NCI-H2029 treated with DMSO at 0.1 percent for 48 hours (cell line): ENCODE measurements around the gene GJC3.
"Not testable (repeated sequence)": the region's sequence is repeated elsewhere in the genome, so short reads cannot be mapped to it uniquely, and the experiment has no call there.

Experiments
- DNase-seq: peaks from one replicate; lab custom pipeline; 2025; lab: John Stamatoyannopoulos, UW

The GJC3 gene

GRCh38 chr7:99929730-99930053, 272 bp upstream of the GJC3 start:
- DNase-seq = no peak

GRCh38 chr7:99928188-99928587, 1.2 kb downstream of the GJC3 start:
- DNase-seq = no peak

GRCh38 chr7:99927536-99927935, 1.9 kb downstream of the GJC3 start:
- DNase-seq = no peak

GRCh38 chr7:99926321-99926720, 3.1 kb downstream of the GJC3 start:
- no peak for DNase-seq

GRCh38 chr7:99923200-99923599, 6.2 kb downstream of the GJC3 start:
- no peak for DNase-seq

GRCh38 chr7:99920149-99920548, 9.3 kb downstream of the GJC3 start:
- DNase-seq = no peak

- no peak for DNase-seq
Observed at GRCh38 chr7:99919814-99920112, 9.7 kb downstream of the GJC3 start.

- peak; percentile 77 for DNase-seq
Observed at GRCh38 chr7:99918959-99919813, 10.2 kb downstream of the GJC3 start, which contains the start of gene TRIM4. Gene TRIM4, minus strand, starts transcription at chr7:99919530. Its CDS starts 129 bp downstream, at chr7:99919401.

GRCh38 chr7:99910976-99911375, 18.4 kb downstream of the GJC3 start:
- DNase-seq = no peak

GRCh38 chr7:99901581-99901980, 27.8 kb downstream of the GJC3 start:
- DNase-seq = no peak

GRCh38 chr7:99899830-99900519, 29.4 kb downstream of the GJC3 start:
- DNase-seq = no peak

GRCh38 chr7:99898836-99899235, 30.6 kb downstream of the GJC3 start:
- DNase-seq = no peak

GRCh38 chr7:99898023-99898357, 31.4 kb downstream of the GJC3 start:
- no peak for DNase-seq

- no peak for DNase-seq
Observed at GRCh38 chr7:99897322-99898022, 31.9 kb downstream of the GJC3 start.

- no peak for DNase-seq
Observed at GRCh38 chr7:99894738-99895137, 34.7 kb downstream of the GJC3 start.

GRCh38 chr7:99893280-99893679, 36.1 kb downstream of the GJC3 start:
- DNase-seq = no peak

- DNase-seq = not testable (repeated sequence)
Observed at GRCh38 chr7:99890348-99890747, 39.1 kb downstream of the GJC3 start.

GRCh38 chr7:99888366-99888765, 41.1 kb downstream of the GJC3 start:
- DNase-seq = not testable (repeated sequence)

GRCh38 chr7:99881370-99881769, 48.0 kb downstream of the GJC3 start:
- no peak for DNase-seq

- no peak for DNase-seq
Observed at GRCh38 chr7:99876933-99877332, 52.5 kb downstream of the GJC3 start, which contains the start of gene OR2AE1. Gene OR2AE1, minus strand, starts transcription at chr7:99877033. Its CDS starts 0 bp downstream, at chr7:99877033.

GRCh38 chr7:99876491-99876890, 52.9 kb downstream of the GJC3 start:
- no peak for DNase-seq
